GM18867 (cell line): Measurements from ENCODE around the gene CACNA2D3.
"Not testable (repeated sequence)": the region's sequence is repeated elsewhere in the genome, so short reads cannot be mapped to it uniquely, and the experiment has no call there.

Source experiments
- ATAC-seq: cut with Tn5 transposase; IDR thresholded peaks from one replicate; pipeline ENCODE4 v1.9.1; 2021; ENCODE audit warnings: mild to moderate bottlenecking, moderate library complexity; ENCODE audit not compliant: unreplicated experiment

Gene CACNA2D3

GRCh38 chr3:55089211-55089610 lies 966.9 kb downstream of the CACNA2D3 start:
- ATAC-seq = no peak

- ATAC-seq = no peak
Observed at GRCh38 chr3:55090291-55090690, 967.9 kb downstream of the CACNA2D3 start.

GRCh38 chr3:55090746-55091145 lies 968.4 kb downstream of the CACNA2D3 start:
- no peak for ATAC-seq

- no peak for ATAC-seq
Observed at GRCh38 chr3:55091381-55092225, 969.3 kb downstream of the CACNA2D3 start.

- ATAC-seq = no peak
Observed at GRCh38 chr3:55094676-55095075, 972.3 kb downstream of the CACNA2D3 start.

- ATAC-seq = no peak
Observed at GRCh38 chr3:55097441-55097840, 975.1 kb downstream of the CACNA2D3 start.

GRCh38 chr3:55105647-55106046 lies 983.3 kb downstream of the CACNA2D3 start:
- ATAC-seq = no peak

- no peak for ATAC-seq
Observed at GRCh38 chr3:55107187-55107586, 984.8 kb downstream of the CACNA2D3 start.

GRCh38 chr3:55111906-55112305 lies 989.6 kb downstream of the CACNA2D3 start:
- ATAC-seq = not testable (repeated sequence)

- no peak for ATAC-seq
Observed at GRCh38 chr3:55118451-55118850, 996.1 kb downstream of the CACNA2D3 start.

GRCh38 chr3:55119268-55119667 lies 996.9 kb downstream of the CACNA2D3 start:
- no peak for ATAC-seq

GRCh38 chr3:55122312-55122711 lies 1000.0 kb downstream of the CACNA2D3 start:
- ATAC-seq = no peak
